GM23338 (cell line): ENCODE measurements around the gene KRTAP19-2. TPM values are rescaled to one million over a fixed set of nuclear protein-coding genes. Genes with fewer than 3 reads are reported as not detected.

Experiments used
- ATAC-seq: fragments of 200-7000 bp; cut with Tn5 transposase; 3 replicates; pipeline ENCODE4 v1.9.1; 2020
- DNase-seq: peaks from one replicate; pipeline ENCODE4 v3.0.0-alpha.2; 2015; ENCODE audit warnings: low spot score
- H2AFZ ChIP-seq: fragments of 200-600 bp; sonication (generic); 2 replicates; pipeline ENCODE4 v1.8.0; 2016; ENCODE audit warnings: antibody characterized with exemption, mild to moderate bottlenecking, moderate library complexity
- H3F3A ChIP-seq: fragments of 200-600 bp; sonication (generic); replicated peaks from 2 replicates; pipeline ENCODE4 v1.8.0; 2017; ENCODE audit warnings: antibody characterized with exemption, mixed run types, low read depth
- H3K27ac ChIP-seq: fragments of 200-600 bp; sonication (generic); 2 replicates; pipeline ENCODE4 v1.6.1; 2016; ENCODE audit warnings: low read depth
- H3K27me3 ChIP-seq: fragments of 200-600 bp; sonication (generic); 2 replicates; pipeline ENCODE4 v1.8.0; 2016; ENCODE audit warnings: mild to moderate bottlenecking, mixed run types, moderate library complexity; ENCODE audit not compliant: insufficient read depth
- H3K36me3 ChIP-seq: fragments of 200-600 bp; sonication (generic); 2 replicates; pipeline ENCODE4 v1.8.0; 2016; ENCODE audit warnings: mild to moderate bottlenecking; ENCODE audit not compliant: insufficient read depth
- H3K4me1 ChIP-seq: fragments of 200-600 bp; sonication (generic); 2 replicates; pipeline ENCODE4 v1.8.0; 2016; ENCODE audit warnings: mild to moderate bottlenecking, moderate library complexity; ENCODE audit not compliant: insufficient read depth
- H3K4me2 ChIP-seq: fragments of 200-600 bp; sonication (generic); 2 replicates; pipeline ENCODE4 v1.7.1; 2017; ENCODE audit warnings: mixed run types
- H3K4me3 ChIP-seq: fragments of 200-600 bp; sonication (generic); 2 replicates; pipeline ENCODE4 v1.6.1; 2016; ENCODE audit warnings: mixed run types
- H3K79me2 ChIP-seq: fragments of 200-600 bp; sonication (generic); replicated peaks from 2 replicates; pipeline ENCODE4 v1.8.0; 2017; ENCODE audit warnings: mild to moderate bottlenecking; ENCODE audit not compliant: insufficient read depth
- H3K9me2 ChIP-seq: fragments of 200-600 bp; sonication (generic); 2 replicates; pipeline ENCODE4 v1.8.0; 2017; ENCODE audit not compliant: insufficient read depth
- H4K20me1 ChIP-seq: fragments of 200-600 bp; sonication (generic); replicated peaks from 2 replicates; pipeline ENCODE4 v1.8.0; 2017; ENCODE audit warnings: mild to moderate bottlenecking; ENCODE audit not compliant: insufficient read depth
- H3K27ac Mint-ChIP-seq: 2 replicates; pipeline ENCODE4 v1.8.0; 2020; ENCODE audit warnings: inconsistent platforms, mild to moderate bottlenecking, moderate library complexity, mixed read lengths
- H3K27me3 Mint-ChIP-seq: 3 replicates; pipeline ENCODE4 v1.8.0; 2022; ENCODE audit warnings: low read depth, mild to moderate bottlenecking, moderate library complexity, mixed read lengths, inconsistent platforms; ENCODE audit not compliant: insufficient read depth, poor library complexity
- H3K36me3 Mint-ChIP-seq: 3 replicates; pipeline ENCODE4 v1.8.0; 2021; ENCODE audit warnings: low read depth, mild to moderate bottlenecking, inconsistent platforms, moderate library complexity, mixed read lengths
- H3K4me1 Mint-ChIP-seq: 3 replicates; pipeline ENCODE4 v1.8.0; 2020; ENCODE audit warnings: mild to moderate bottlenecking, inconsistent platforms, mixed read lengths
- H3K4me3 Mint-ChIP-seq: 3 replicates; pipeline ENCODE4 v1.8.0; 2021; ENCODE audit warnings: moderate library complexity, mild to moderate bottlenecking, inconsistent platforms, mixed read lengths
- H3K9me3 Mint-ChIP-seq: 3 replicates; pipeline ENCODE4 v1.8.0; 2020; ENCODE audit warnings: moderate library complexity, mild to moderate bottlenecking, inconsistent platforms, mixed read lengths
- CREB1 ChIP-seq: fragments of 250-450 bp; sonication (Bioruptor Pico); IDR thresholded peaks from 2 replicates; pipeline ENCODE4 v1.5.0; 2020; ENCODE audit warnings: low read depth, mild to moderate bottlenecking, moderate library complexity
- EZH2 ChIP-seq: fragments of 200-600 bp; sonication (generic); IDR thresholded peaks from one replicate; pipeline ENCODE4 v1.8.0; 2017; ENCODE audit warnings: antibody characterized with exemption, mild to moderate bottlenecking, low read depth; ENCODE audit not compliant: unreplicated experiment
- EZH2phosphoT487 ChIP-seq: fragments of 200-600 bp; sonication (generic); IDR thresholded peaks from one replicate; pipeline ENCODE4 v1.8.1; 2018; ENCODE audit warnings: antibody characterized with exemption; ENCODE audit not compliant: unreplicated experiment
- JUNB ChIP-seq: IDR thresholded peaks from one replicate; pipeline ENCODE4 v1.6.1; 2016; ENCODE audit warnings: antibody characterized with exemption; ENCODE audit not compliant: unreplicated experiment
- NANOG ChIP-seq: IDR thresholded peaks from 2 replicates; pipeline ENCODE4 v1.6.1; 2016; ENCODE audit warnings: antibody characterized with exemption, borderline replicate concordance
- POLR2AphosphoS5 ChIP-seq: IDR thresholded peaks from 2 replicates; pipeline ENCODE4 v1.6.1; 2016; ENCODE audit warnings: antibody characterized with exemption, low read depth
- STAT1 ChIP-seq: IDR thresholded peaks from one replicate; pipeline ENCODE4 v1.6.1; 2016; ENCODE audit warnings: antibody characterized with exemption; ENCODE audit not compliant: unreplicated experiment
- ZNF114 ChIP-seq: fragments of 250-450 bp; sonication (Bioruptor Pico); IDR thresholded peaks from 2 replicates; pipeline ENCODE4 v1.5.0; 2020; ENCODE audit warnings: mild to moderate bottlenecking, moderate library complexity
- ZNF331 ChIP-seq: fragments of 250-450 bp; sonication (Bioruptor Pico); IDR thresholded peaks from 2 replicates; pipeline ENCODE4 v1.5.0; 2020; ENCODE audit warnings: low read depth, mild to moderate bottlenecking, moderate library complexity
- ZNF462 ChIP-seq: fragments of 250-450 bp; sonication (Bioruptor Pico); IDR thresholded peaks from 2 replicates; pipeline ENCODE4 v1.5.0; 2020; ENCODE audit warnings: mild to moderate bottlenecking, moderate library complexity
- polyA plus RNA-seq: library from polyadenylated mRNA; unstranded; fragments of >200 nt; fragmentation: Nextera tagmentation; extraction: Ambion mirVana; gene quantifications from 2 replicates; pipeline ENCODE4 v1.2.1, GENCODE V29; 2016
- total RNA-seq: library from RNA; depleted of rRNA; stranded (reverse); fragments of >200 nt; shearing (Covaris generic); gene quantifications from 2 replicates; pipeline ENCODE4 v1.2.3, GENCODE V29; 2014
- TF ChIP-seq, protein P1 (sequence below): IDR thresholded peaks from one replicate; pipeline ENCODE4 v1.6.1; 2018; ENCODE audit warnings: antibody characterized with exemption; ENCODE audit not compliant: unreplicated experiment
- TF ChIP-seq, protein P2 (sequence below), 2 experiments: fragments of 200-600 bp in 1 of 2; sonication (generic) in 1 of 2; conservative IDR thresholded peaks; 2 replicates each; pipeline versions ENCODE4 v1.5.1 to v1.6.1; 2016 to 2017; ENCODE audit warnings: antibody characterized with exemption in 2 of 2, low read depth in 2 of 2, mild to moderate bottlenecking in 2 of 2, moderate library complexity in 1 of 2
- TF ChIP-seq, protein P3 (sequence below): IDR thresholded peaks from 2 replicates; pipeline ENCODE4 v1.6.1; 2016; ENCODE audit warnings: antibody characterized with exemption

Gene KRTAP19-2
- total and polyA plus RNA-seq, 2 experiments from 2014 or later = not detected

DNA sequence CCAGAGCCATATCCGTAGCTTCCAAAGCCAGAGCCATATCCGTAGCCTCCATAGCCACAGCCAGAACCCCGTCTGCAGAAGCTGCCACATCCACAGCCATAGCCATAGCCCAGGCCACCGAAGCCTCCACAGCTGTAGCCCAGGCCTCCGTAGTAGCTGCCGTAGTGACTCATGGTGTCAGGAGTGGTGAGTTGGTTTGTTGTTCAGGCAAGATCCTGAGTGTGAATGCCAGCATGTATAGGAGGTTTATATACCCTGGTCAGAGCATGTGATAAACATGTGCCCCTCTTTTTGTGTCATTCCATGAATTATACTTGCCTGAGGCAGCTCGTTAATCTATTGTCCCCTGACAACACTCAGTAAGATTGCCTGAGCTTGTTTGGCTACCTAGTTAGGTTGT is 7.1 kb downstream of the KRTAP19-2 start, which contains the start of gene KRTAP19-1:
TSS of gene KRTAP19-1 (minus strand) at position 223 of the 400 bp plus-strand sequence. CDS start at position 173, 50 bp downstream.
- Histone ChIP-seq H2AFZ (no peak within 1 kb of the TSS), H4K20me1 (no peaks in the 10 kb centered on the region), H3K9me2 (no peaks in the 10 kb centered on the region), H3K4me3 (no peak within 1 kb of the TSS), H3F3A (no peaks in the 10 kb centered on the region), H3K27me3 (no peaks in the 10 kb centered on the region), H3K4me1 (no peaks in the 10 kb centered on the region), H3K36me3 (no peaks in the 10 kb centered on the region), H3K79me2 (no peaks in the 10 kb centered on the region), H3K4me2 (no peak within 1 kb of the TSS), H3K27ac (no peak within 1 kb of the TSS)
- no peak for ATAC-seq
- Mint-ChIP-seq H3K4me1 (peaks cover 3% of the 10 kb centered on the region; the same call in 2 of the 3 replicates), H3K9me3 (peaks cover 5% of the 10 kb centered on the region; the same call in 1 of the 3 replicates), H3K27me3 (no peaks in the 10 kb centered on the region), H3K36me3 (0 out of 3 replicates have a peak, but pooled peaks cover 3% of the 10 kb centered on the region), H3K4me3 (no peak within 1 kb of the TSS), H3K27ac (no peak within 1 kb of the TSS)
- TF ChIP-seq EZH2 (no peak), EZH2phosphoT487 (no peak), POLR2AphosphoS5 (no peak), ZNF331 (CRISPR knock-in tag) (no peak), ZNF462 (CRISPR knock-in tag) (no peak), JUNB (no peak), CREB1 (CRISPR knock-in tag) (no peak), ZNF114 (CRISPR knock-in tag) (no peak), STAT1 (no peak), NANOG (no peak)
- TF ChIP-seq, protein P1, sequence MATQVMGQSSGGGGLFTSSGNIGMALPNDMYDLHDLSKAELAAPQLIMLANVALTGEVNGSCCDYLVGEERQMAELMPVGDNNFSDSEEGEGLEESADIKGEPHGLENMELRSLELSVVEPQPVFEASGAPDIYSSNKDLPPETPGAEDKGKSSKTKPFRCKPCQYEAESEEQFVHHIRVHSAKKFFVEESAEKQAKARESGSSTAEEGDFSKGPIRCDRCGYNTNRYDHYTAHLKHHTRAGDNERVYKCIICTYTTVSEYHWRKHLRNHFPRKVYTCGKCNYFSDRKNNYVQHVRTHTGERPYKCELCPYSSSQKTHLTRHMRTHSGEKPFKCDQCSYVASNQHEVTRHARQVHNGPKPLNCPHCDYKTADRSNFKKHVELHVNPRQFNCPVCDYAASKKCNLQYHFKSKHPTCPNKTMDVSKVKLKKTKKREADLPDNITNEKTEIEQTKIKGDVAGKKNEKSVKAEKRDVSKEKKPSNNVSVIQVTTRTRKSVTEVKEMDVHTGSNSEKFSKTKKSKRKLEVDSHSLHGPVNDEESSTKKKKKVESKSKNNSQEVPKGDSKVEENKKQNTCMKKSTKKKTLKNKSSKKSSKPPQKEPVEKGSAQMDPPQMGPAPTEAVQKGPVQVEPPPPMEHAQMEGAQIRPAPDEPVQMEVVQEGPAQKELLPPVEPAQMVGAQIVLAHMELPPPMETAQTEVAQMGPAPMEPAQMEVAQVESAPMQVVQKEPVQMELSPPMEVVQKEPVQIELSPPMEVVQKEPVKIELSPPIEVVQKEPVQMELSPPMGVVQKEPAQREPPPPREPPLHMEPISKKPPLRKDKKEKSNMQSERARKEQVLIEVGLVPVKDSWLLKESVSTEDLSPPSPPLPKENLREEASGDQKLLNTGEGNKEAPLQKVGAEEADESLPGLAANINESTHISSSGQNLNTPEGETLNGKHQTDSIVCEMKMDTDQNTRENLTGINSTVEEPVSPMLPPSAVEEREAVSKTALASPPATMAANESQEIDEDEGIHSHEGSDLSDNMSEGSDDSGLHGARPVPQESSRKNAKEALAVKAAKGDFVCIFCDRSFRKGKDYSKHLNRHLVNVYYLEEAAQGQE = no peak
- TF ChIP-seq, protein P2, sequence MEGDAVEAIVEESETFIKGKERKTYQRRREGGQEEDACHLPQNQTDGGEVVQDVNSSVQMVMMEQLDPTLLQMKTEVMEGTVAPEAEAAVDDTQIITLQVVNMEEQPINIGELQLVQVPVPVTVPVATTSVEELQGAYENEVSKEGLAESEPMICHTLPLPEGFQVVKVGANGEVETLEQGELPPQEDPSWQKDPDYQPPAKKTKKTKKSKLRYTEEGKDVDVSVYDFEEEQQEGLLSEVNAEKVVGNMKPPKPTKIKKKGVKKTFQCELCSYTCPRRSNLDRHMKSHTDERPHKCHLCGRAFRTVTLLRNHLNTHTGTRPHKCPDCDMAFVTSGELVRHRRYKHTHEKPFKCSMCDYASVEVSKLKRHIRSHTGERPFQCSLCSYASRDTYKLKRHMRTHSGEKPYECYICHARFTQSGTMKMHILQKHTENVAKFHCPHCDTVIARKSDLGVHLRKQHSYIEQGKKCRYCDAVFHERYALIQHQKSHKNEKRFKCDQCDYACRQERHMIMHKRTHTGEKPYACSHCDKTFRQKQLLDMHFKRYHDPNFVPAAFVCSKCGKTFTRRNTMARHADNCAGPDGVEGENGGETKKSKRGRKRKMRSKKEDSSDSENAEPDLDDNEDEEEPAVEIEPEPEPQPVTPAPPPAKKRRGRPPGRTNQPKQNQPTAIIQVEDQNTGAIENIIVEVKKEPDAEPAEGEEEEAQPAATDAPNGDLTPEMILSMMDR (conservative IDR thresholded peaks at IDR 0.05; ENCODE audit: low read depth in 2 of 2) = no peak
- TF ChIP-seq, protein P3, sequence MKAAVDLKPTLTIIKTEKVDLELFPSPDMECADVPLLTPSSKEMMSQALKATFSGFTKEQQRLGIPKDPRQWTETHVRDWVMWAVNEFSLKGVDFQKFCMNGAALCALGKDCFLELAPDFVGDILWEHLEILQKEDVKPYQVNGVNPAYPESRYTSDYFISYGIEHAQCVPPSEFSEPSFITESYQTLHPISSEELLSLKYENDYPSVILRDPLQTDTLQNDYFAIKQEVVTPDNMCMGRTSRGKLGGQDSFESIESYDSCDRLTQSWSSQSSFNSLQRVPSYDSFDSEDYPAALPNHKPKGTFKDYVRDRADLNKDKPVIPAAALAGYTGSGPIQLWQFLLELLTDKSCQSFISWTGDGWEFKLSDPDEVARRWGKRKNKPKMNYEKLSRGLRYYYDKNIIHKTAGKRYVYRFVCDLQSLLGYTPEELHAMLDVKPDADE = no peak
- no peak for DNase-seq
